Activated CD8-positive, alpha-beta memory T cell treated with anti-CD3 and anti-CD28 coated beads, Interleukin-2, amount 10 ng/mL, durations not matched to agents 7 days and 5 days (primary cell): ENCODE results near the gene SNX22. TPM values are rescaled to one million over a fixed set of nuclear protein-coding genes. Genes with fewer than 3 reads are reported as not detected.

Experiments
- ATAC-seq: fragments of 150-1000 bp; cut with Tn5 transposase; one replicate; pipeline ENCODE4 v1.10.0; 2021; ENCODE audit warnings: moderate library complexity
- CTCF ChIA-PET: fragments of 350-600 bp; sonication (Branson Sonifier 250); formaldehyde crosslinking; loops from one replicate; lab custom pipeline; 2021; ENCODE audit warnings: antibody characterized with exemption; lab: Charles Lee
- DNase-seq: peaks from one replicate; pipeline ENCODE4 v3.0.0-alpha.2; 2020
- H3K27ac Mint-ChIP-seq: one replicate; pipeline ENCODE4 v1.8.0; 2021; ENCODE audit warnings: mild to moderate bottlenecking, mixed read lengths
- H3K27me3 Mint-ChIP-seq: one replicate; pipeline ENCODE4 v1.8.0; 2021; ENCODE audit warnings: mixed read lengths
- H3K36me3 Mint-ChIP-seq: one replicate; pipeline ENCODE4 v1.8.0; 2021; ENCODE audit warnings: mild to moderate bottlenecking, mixed read lengths
- H3K4me1 Mint-ChIP-seq: one replicate; pipeline ENCODE4 v1.8.0; 2021; ENCODE audit warnings: mixed read lengths
- H3K4me3 Mint-ChIP-seq: one replicate; pipeline ENCODE4 v1.8.0; 2021; ENCODE audit warnings: mild to moderate bottlenecking, moderate library complexity, mixed read lengths
- H3K9me3 Mint-ChIP-seq: one replicate; pipeline ENCODE4 v1.8.0; 2022; ENCODE audit warnings: low read depth, mixed read lengths
- total RNA-seq, 2 experiments: library from RNA; stranded (reverse); gene quantifications; one replicate each; pipeline ENCODE4 v1.2.3, GENCODE V29; 2021

SNX22 gene
- total RNA-seq, 2 experiments from 2014 or later: 0.21 to 0.35 TPM

DNA sequence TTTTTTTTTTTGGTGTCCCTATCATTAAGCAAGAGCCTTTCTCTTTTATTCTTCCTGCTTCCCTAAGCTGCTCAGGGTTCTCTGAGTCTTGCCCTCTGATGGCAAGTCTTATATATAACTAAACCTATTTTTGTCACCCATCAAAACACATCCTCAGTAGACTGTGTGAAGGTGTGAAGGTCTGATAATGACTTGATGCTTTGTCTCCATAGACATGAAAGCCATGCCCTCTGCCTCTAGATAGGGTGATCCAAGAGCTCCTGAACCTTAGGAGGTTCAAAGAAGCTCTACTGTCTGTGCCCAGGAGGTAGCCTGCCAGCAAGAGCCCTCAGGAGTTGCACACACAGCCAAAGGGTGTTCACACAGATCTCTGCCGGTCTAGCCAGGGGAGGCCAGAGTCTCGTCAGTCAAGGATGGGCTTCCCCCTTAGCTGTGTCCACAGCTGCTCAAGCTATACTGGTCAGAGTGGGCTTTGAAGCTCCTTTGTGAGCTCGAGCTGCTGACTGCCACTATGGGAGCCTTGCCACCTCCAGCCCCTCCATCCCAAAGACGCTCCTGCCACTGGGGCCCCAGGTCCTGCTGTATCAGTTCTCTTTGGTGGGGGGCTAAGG is 13.1 kb upstream of the SNX22 start:
- no peak overlapping the region for H3K27ac Mint-ChIP-seq
- no peaks in the 10 kb centered on the region for H3K9me3 Mint-ChIP-seq
- CTCF ChIA-PET: no interaction called here
- no peaks in the 10 kb centered on the region for H3K4me1 Mint-ChIP-seq
- H3K27me3 Mint-ChIP-seq: no peaks in the 10 kb centered on the region
- DNase-seq (no peak), ATAC-seq (no peak)
- peaks cover 11% of the 10 kb centered on the region for H3K36me3 Mint-ChIP-seq
- H3K4me3 Mint-ChIP-seq: no peak overlapping the region

DNA sequence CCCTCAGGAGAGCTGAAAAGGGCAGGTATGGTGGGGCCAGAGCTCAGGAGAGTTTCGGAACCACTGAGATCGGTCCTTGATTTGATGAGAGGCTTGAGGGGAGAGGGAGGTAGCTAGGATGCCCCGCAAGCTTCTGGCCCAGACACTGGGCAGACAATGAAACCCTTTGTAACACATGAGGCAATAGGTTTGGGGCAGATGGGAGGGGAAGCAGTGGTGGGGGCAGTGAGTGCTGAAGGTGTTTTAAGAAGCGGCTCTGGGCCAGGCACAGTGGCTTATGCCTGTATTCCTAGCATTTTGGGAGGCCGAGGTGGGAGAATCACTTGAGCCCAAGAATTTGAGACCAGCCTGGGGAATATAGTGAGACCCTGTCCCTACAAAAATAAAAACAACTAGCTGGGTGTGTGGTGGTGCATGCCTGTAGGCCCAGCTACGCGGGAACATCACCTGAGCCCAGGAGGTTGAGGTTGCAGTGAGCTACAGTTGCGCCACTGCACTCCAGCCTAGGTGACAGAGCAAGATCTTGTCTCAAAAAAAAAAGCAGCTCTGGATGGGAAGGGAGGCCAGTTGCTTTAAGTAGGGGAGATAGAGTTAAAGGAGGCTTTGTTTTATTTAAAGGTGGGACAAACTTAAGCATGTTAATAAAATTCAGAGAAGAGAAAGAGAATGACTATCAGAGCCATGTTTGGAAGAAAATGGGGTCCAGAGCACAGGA is 9.6 kb upstream of the SNX22 start:
- peaks cover 5% of the 10 kb centered on the region for H3K36me3 Mint-ChIP-seq
- CTCF ChIA-PET: interaction anchor here (2.7 kb wide), 1 partner anchor 11 kb away, joined by 9 read pairs; the partner anchor contains the start of gene SNX22
- no peak overlapping the region for H3K27ac Mint-ChIP-seq
- no peaks in the 10 kb centered on the region for H3K4me1 Mint-ChIP-seq
- H3K4me3 Mint-ChIP-seq: no peak overlapping the region
- no peak for DNase-seq
- no peaks in the 10 kb centered on the region for H3K27me3 Mint-ChIP-seq
- no peak for ATAC-seq
- H3K9me3 Mint-ChIP-seq: no peaks in the 10 kb centered on the region

- H3K4me1 Mint-ChIP-seq: no peaks in the 10 kb centered on the region
- DNase-seq (no peak), ATAC-seq (no peak)
- H3K9me3 Mint-ChIP-seq: no peaks in the 10 kb centered on the region
- CTCF ChIA-PET: no interaction called here
- no peak overlapping the region for H3K4me3 Mint-ChIP-seq
- peak overlapping the region; percentile 1 for H3K27ac Mint-ChIP-seq
- peaks cover 3% of the 10 kb centered on the region for H3K36me3 Mint-ChIP-seq
- no peaks in the 10 kb centered on the region for H3K27me3 Mint-ChIP-seq
Measured at GRCh38 chr15:64143276-64143675, 8.3 kb upstream of the SNX22 start.

DNA sequence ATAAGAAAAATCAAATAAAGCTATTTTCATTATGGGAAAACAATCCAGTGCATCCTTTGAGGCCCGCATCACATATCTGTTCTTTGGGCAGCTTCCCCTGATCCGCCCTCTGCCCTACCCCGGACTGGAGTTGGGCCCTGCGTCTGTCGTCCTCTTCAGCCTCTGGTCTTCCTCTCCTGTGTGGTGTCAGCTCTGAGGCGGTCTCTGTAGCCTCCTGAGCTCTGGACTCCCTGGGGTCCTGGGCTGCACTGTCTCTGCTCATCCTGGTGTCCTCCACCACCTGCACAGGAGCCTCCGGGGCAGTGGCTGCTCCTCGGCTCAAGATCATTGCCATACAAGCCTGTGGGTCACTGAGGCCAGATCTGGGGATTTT is 7.4 kb upstream of the SNX22 start:
- no peak overlapping the region for H3K27ac Mint-ChIP-seq
- peaks cover 3% of the 10 kb centered on the region for H3K36me3 Mint-ChIP-seq

DNA sequence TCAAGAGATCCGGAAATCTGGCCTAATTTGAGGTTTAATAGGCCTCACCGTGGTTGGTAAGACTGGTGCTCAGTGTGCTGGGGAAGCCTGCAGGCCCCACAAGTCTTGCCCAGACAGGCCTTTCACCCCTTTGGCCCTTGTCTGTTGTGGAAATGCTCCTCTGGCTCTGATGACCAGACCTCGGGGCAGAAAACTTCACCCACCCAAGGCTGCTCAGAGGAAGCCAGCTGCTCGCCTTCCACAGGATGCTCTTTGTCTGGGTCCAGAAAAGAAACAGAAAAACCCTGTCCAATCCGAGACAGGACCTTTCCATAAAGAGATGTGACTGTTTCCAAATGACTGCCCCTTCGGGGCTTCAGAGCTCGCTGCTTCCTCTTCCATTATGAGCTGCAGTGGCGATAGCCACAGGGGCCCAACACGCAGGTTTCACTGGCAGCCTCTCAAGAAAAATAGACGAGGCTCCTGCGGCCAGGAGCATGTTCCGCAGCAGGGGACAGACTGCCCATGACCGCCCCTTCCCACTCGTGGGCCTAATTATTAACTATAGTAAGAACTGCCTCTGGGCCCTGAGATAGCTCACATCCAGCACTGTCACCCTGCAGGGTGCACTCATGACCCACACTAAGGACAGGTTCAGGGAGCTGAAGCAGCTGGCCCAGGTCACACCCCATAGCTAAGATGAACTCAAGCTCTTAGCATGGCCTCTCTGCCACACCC is 6.8 kb upstream of the SNX22 start:
- H3K27me3 Mint-ChIP-seq: no peaks in the 10 kb centered on the region
- peaks cover 5% of the 10 kb centered on the region for H3K4me1 Mint-ChIP-seq
- no peaks in the 10 kb centered on the region for H3K9me3 Mint-ChIP-seq
- ATAC-seq (no peak), DNase-seq (no peak)
- H3K27ac Mint-ChIP-seq: no peak overlapping the region
- H3K36me3 Mint-ChIP-seq: peaks cover 3% of the 10 kb centered on the region
- CTCF ChIA-PET: interaction anchor here (0.6 to 1.6 kb wide), 4 partner anchors 9 to 53 kb away, joined by 3 to 6 read pairs (median 4); no protein-coding TSS in a partner anchor
- H3K4me3 Mint-ChIP-seq: no peak overlapping the region

More for the DNA sequence above, 7.4 kb upstream of the SNX22 start:
- Mint-ChIP-seq H3K4me3 (no peak overlapping the region), H3K9me3 (no peaks in the 10 kb centered on the region), H3K27me3 (no peaks in the 10 kb centered on the region), H3K4me1 (no peaks in the 10 kb centered on the region)
- CTCF ChIA-PET: interaction anchor here (1.2 to 1.5 kb wide), 2 partner anchors 10 to 18 kb away, joined by 3 to 4 read pairs; no protein-coding TSS in a partner anchor
- DNase-seq: no peak
- no peak for ATAC-seq

DNA sequence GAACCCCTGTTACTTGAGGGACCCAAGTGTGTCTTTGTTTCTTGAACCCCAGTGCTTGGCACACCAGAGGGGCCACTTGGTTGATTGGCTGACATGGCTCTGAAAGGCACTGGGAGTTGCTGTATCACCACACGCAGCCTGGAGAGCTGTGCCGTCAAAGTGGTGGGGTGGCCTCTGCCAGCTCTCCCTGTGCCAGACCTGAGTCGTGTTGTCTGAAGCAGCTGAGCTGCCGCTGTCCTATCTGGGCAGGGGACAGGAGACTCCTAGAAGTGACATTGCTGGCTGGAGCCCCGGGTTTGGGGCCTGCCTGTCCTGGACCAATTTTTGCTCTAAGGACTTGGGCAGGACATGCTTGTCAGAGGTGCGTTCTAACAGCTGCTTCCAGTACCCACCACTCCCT is 5.5 kb upstream of the SNX22 start:
- H3K4me3 Mint-ChIP-seq: no peak overlapping the region
- CTCF ChIA-PET: interaction anchor here (1.1 to 1.6 kb wide), 2 partner anchors 8 to 14 kb away, joined by 3 to 6 read pairs; no protein-coding TSS in a partner anchor
- H3K4me1 Mint-ChIP-seq: peaks cover 14% of the 10 kb centered on the region
- DNase-seq (no peak), ATAC-seq (no peak)
- H3K27ac Mint-ChIP-seq: no peak overlapping the region
- H3K36me3 Mint-ChIP-seq: peaks cover 3% of the 10 kb centered on the region
- no peaks in the 10 kb centered on the region for H3K27me3 Mint-ChIP-seq
- H3K9me3 Mint-ChIP-seq: no peaks in the 10 kb centered on the region

- H3K4me1 Mint-ChIP-seq: peaks cover 15% of the 10 kb centered on the region
- DNase-seq (no peak), ATAC-seq (no peak)
- H3K4me3 Mint-ChIP-seq: no peak overlapping the region
- peaks cover 3% of the 10 kb centered on the region for H3K36me3 Mint-ChIP-seq
- H3K27ac Mint-ChIP-seq: no peak overlapping the region
- no peaks in the 10 kb centered on the region for H3K27me3 Mint-ChIP-seq
- CTCF ChIA-PET: interaction anchor here (1.1 to 1.3 kb wide), 2 partner anchors 14 to 468 kb away, joined by 3 read pairs; no protein-coding TSS in a partner anchor
- H3K9me3 Mint-ChIP-seq: no peaks in the 10 kb centered on the region
Measured at GRCh38 chr15:64146520-64146884, 5.0 kb upstream of the SNX22 start.

DNA sequence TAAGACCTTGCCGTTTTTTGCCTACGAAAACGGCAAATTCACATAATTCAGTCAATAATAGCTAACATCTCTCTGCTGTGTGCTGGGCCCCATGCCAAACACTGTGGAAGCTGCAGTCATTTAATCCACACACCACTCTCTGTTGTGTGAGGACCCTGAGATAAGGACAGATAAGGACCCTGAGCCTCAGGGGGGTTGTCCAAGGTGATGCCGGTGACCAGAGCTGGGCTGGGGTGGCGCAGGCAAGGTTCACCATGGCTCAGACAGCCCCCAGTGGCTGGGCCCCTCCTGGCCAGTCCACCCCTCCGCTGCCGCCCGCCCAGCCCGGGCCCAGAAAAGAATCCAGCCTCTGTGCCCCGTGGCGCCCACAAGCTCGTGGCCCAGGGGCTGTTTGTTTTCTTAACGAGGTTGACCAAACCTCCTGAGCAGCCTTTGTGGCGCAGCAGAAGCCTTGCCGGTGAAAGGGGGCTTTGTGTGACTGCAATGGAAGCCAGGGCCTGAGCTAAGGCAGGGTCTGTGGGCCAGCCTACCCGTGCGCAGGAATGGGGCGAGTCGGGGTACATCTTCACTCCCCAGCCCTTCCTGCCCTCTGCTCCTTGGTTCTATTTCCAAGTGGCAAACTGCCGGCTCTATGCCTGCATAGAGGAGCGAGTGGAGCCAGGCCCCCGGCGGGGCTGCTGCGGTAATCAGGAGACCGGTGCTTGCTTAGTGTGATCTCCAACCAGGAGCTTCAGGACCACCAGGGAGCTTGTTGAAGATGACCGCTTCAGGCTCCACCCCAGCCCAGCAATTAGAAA is 4.4 kb upstream of the SNX22 start:
- Mint-ChIP-seq H3K4me1 (peaks cover 15% of the 10 kb centered on the region), H3K27me3 (no peaks in the 10 kb centered on the region), H3K27ac (no peak overlapping the region), H3K4me3 (no peak overlapping the region), H3K9me3 (no peaks in the 10 kb centered on the region), H3K36me3 (peaks cover 3% of the 10 kb centered on the region)
- DNase-seq: no peak
- CTCF ChIA-PET: interaction anchor here (0.5 to 1.3 kb wide), 3 partner anchors 8 to 469 kb away, joined by 3 read pairs; no protein-coding TSS in a partner anchor
- no peak for ATAC-seq

DNA sequence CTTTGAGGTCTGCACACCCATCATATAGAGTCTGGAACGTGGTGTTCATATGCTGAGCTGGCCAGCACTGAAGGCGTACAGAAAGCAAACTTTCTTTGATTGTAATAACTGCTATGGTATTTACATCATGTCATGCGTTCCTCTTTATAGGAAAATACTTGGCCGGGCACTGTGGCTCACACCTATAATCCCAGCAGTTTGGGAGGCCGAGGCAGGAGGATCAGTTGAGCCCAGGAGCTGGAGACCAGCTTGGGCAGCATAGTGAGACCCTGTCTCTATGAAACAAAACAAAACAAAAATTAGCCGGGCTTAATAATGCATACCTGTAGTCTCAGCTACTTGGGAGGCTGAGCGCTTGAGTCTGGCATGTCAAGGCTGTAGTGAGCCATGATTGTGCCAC is 3.4 kb upstream of the SNX22 start:
- Mint-ChIP-seq H3K4me3 (no peak overlapping the region), H3K36me3 (peaks cover 2% of the 10 kb centered on the region), H3K27ac (no peak overlapping the region), H3K4me1 (peaks cover 22% of the 10 kb centered on the region), H3K27me3 (peaks cover 7% of the 10 kb centered on the region), H3K9me3 (no peaks in the 10 kb centered on the region)
- DNase-seq (no peak), ATAC-seq (no peak)
- CTCF ChIA-PET: interaction anchor here (0.9 to 1.9 kb wide), 2 partner anchors 37 to 538 kb away, joined by 3 to 6 read pairs; no protein-coding TSS in a partner anchor

DNA sequence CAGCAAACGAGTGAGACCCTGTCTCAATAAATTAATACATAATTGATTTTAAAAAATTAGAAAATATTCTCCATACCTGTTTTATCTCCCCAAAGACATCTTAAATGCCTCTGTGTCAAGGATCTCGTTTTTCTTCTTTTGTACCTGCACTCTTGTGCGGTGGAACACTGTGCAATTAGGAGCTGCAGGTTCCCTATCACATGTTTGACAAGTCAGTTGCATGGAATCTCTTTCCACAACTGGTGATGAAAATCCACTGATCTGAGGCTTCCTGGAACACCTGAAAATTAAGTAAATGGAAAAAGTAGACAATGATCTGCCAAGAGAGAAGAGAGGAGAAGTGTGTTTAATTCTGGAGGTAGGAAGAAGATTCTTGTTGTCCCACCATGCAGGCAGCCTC is 3.0 kb upstream of the SNX22 start:
- H3K27me3 Mint-ChIP-seq: peaks cover 11% of the 10 kb centered on the region
- H3K4me1 Mint-ChIP-seq: peaks cover 27% of the 10 kb centered on the region
- no peak overlapping the region for H3K27ac Mint-ChIP-seq
- no peak overlapping the region for H3K4me3 Mint-ChIP-seq
- ATAC-seq (no peak), DNase-seq (no peak)
- CTCF ChIA-PET: interaction anchor here (0.9 to 1.9 kb wide), 2 partner anchors 38 to 539 kb away, joined by 3 to 6 read pairs; no protein-coding TSS in a partner anchor
- peaks cover 2% of the 10 kb centered on the region for H3K36me3 Mint-ChIP-seq
- no peaks in the 10 kb centered on the region for H3K9me3 Mint-ChIP-seq

GRCh38 chr15:64149424-64149823 is 2.1 kb upstream of the SNX22 start:
- Mint-ChIP-seq H3K27me3 (peaks cover 11% of the 10 kb centered on the region), H3K4me1 (peaks cover 28% of the 10 kb centered on the region), H3K27ac (peak overlapping the region; percentile 63), H3K4me3 (peak overlapping the region; percentile 25), H3K9me3 (no peaks in the 10 kb centered on the region), H3K36me3 (peaks cover 2% of the 10 kb centered on the region)
- CTCF ChIA-PET: interaction anchor here (0.6 to 1.9 kb wide), 8 partner anchors 32 to 567 kb away, joined by 3 to 9 read pairs (median 4); partner anchors contain the start of gene SNX1
- DNase-seq: peak; percentile 62
- ATAC-seq: no peak

DNA sequence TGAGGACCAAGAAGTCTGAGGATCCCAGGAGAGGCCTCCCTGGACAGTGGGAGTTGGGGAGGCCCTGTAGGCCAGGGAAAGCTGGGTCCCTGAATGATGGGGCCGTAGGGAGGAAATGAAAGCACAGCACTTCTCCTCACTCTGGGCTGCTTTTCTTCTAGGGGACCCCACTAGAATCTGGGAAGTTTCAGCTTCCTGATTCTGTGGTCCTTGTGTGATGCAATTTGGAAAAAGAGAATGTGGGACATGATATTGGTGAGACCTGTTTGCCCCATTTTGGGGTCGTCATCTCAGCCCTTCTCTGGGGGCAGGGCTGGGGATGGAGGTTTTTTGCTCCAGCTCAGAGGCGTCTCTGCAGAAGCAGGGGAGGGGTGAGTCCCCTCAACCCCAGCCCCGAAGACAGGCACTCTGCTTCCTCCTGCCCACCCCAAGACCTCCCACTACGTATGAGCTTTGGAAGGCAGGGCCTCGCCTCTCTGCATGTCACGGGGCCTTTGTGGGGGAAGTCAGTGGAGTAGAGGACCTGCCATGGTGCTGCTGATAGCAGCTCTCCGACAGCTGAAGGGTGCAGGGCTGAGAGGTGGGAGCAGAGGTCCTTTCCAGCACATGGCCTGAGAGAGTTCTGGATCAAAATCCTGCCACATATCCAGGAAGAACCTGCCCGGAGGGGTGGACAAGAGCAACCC is 1.5 kb upstream of the SNX22 start:
- Mint-ChIP-seq H3K36me3 (peaks cover 4% of the 10 kb centered on the region), H3K27ac (no peak overlapping the region), H3K4me3 (no peak overlapping the region), H3K4me1 (peaks cover 28% of the 10 kb centered on the region), H3K9me3 (no peaks in the 10 kb centered on the region), H3K27me3 (peaks cover 11% of the 10 kb centered on the region)
- CTCF ChIA-PET: interaction anchor here (0.6 to 1.9 kb wide), 9 partner anchors 31 to 566 kb away, joined by 3 to 9 read pairs (median 4); partner anchors contain the start of gene SNX1
- no peak for DNase-seq
- no peak for ATAC-seq
